Neural cell (in vitro differentiated cells): ENCODE measurements around the gene LRRC8D. TPM values are rescaled to one million over a fixed set of nuclear protein-coding genes. Genes with fewer than 3 reads are reported as not detected.

Experiments used
- H2AFZ ChIP-seq: fragments of 200-600, 300-800 bp; sonication (generic), shearing (Covaris generic); 2 replicates; pipeline ENCODE4 v1.6.0; 2014; ENCODE audit warnings: low read depth, mild to moderate bottlenecking, antibody characterized with exemption, low read length, moderate library complexity
- H3F3A ChIP-seq: fragments of 200-600 bp; shearing (Covaris generic); 2 replicates; pipeline ENCODE4 v1.6.1; 2016; ENCODE audit warnings: mild to moderate bottlenecking, moderate library complexity, mixed read lengths, antibody characterized with exemption, low read length; ENCODE audit not compliant: insufficient read depth, poor library complexity, severe bottlenecking
- H3K27ac ChIP-seq: fragments of 200-600, 300-800 bp; sonication (generic), shearing (Covaris generic); 2 replicates; pipeline ENCODE4 v1.5.1; 2014; ENCODE audit warnings: mild to moderate bottlenecking, low read length, moderate library complexity
- H3K27me3 ChIP-seq: fragments of 300-800, 200-600 bp; sonication (generic), shearing (Covaris generic); 2 replicates; pipeline ENCODE4 v1.6.0; 2014; ENCODE audit warnings: mild to moderate bottlenecking, low read depth, low read length, moderate library complexity; ENCODE audit not compliant: insufficient read depth
- H3K36me3 ChIP-seq: fragments of 300-800, 200-600 bp; sonication (generic), shearing (Covaris generic); 2 replicates; pipeline ENCODE4 v1.5.1; 2014; ENCODE audit warnings: mild to moderate bottlenecking, antibody characterized with exemption, low read length, moderate library complexity; ENCODE audit not compliant: insufficient read depth
- H3K4me2 ChIP-seq: fragments of 300-800, 200-600 bp; sonication (generic), shearing (Covaris generic); 2 replicates; pipeline ENCODE4 v1.6.0; 2014; ENCODE audit warnings: mild to moderate bottlenecking, low read length
- H3K4me3 ChIP-seq: fragments of 300-800, 200-600 bp; sonication (generic), shearing (Covaris generic); 2 replicates; pipeline ENCODE4 v1.5.1; 2014; ENCODE audit warnings: mild to moderate bottlenecking, low read length, moderate library complexity
- H3K79me2 ChIP-seq: fragments of 200-600 bp; shearing (Covaris generic); replicated peaks from 2 replicates; pipeline ENCODE4 v1.6.0; 2014; ENCODE audit warnings: mild to moderate bottlenecking, low read length, moderate library complexity; ENCODE audit not compliant: insufficient read depth
- H3K9ac ChIP-seq: fragments of 300-800, 200-600 bp; sonication (generic), shearing (Covaris generic); 2 replicates; pipeline ENCODE4 v1.6.1; 2016; ENCODE audit warnings: mild to moderate bottlenecking, low read length, mixed read lengths
- H3K9me2 ChIP-seq: fragments of 200-600 bp; shearing (Covaris generic); 2 replicates; pipeline ENCODE4 v1.6.1; 2016; ENCODE audit warnings: mild to moderate bottlenecking, low read length, mixed read lengths; ENCODE audit not compliant: insufficient read depth
- H3K9me3 ChIP-seq: fragments of 200-600, 300-800 bp; sonication (generic), shearing (Covaris generic); 2 replicates; pipeline ENCODE4 v1.6.1; 2016; ENCODE audit warnings: mild to moderate bottlenecking, mixed run types, low read length, moderate library complexity, mixed read lengths
- H4K20me1 ChIP-seq: fragments of 200-600 bp; shearing (Covaris generic); 2 replicates; pipeline ENCODE4 v1.6.1; 2016; ENCODE audit warnings: mild to moderate bottlenecking, mixed run types; ENCODE audit not compliant: insufficient read depth
- CTCF ChIP-seq: fragments of 450-650 bp; IDR thresholded peaks from 2 replicates; pipeline ENCODE4 v1.5.1; 2014; ENCODE audit warnings: antibody characterized with exemption, mild to moderate bottlenecking, moderate library complexity; ENCODE audit not compliant: poor library complexity, severe bottlenecking
- EP300 ChIP-seq: fragments of 450-650 bp; conservative IDR thresholded peaks from 2 replicates; pipeline ENCODE4 v1.6.1; 2014; ENCODE audit warnings: antibody characterized with exemption, mild to moderate bottlenecking, moderate library complexity; ENCODE audit not compliant: poor library complexity, severe bottlenecking
- EZH2 ChIP-seq: fragments of 200-600, 300-800 bp; shearing (Covaris generic), sonication (generic); IDR thresholded peaks from 2 replicates; pipeline ENCODE4 v1.6.1; 2014; ENCODE audit warnings: antibody characterized with exemption, low read length, borderline replicate concordance, mild to moderate bottlenecking; ENCODE audit not compliant: insufficient read depth, poor library complexity, severe bottlenecking
- MXI1 ChIP-seq: fragments of 450-650 bp; conservative IDR thresholded peaks from 2 replicates; pipeline ENCODE4 v1.6.1; 2014; ENCODE audit warnings: antibody characterized with exemption, mild to moderate bottlenecking; ENCODE audit not compliant: poor library complexity, severe bottlenecking
- POLR2AphosphoS5 ChIP-seq: IDR thresholded peaks from 2 replicates; pipeline ENCODE4 v1.6.1; 2012
- RAD21 ChIP-seq: fragments of 450-650 bp; conservative IDR thresholded peaks from 2 replicates; pipeline ENCODE4 v1.6.1; 2014; ENCODE audit warnings: antibody characterized with exemption, mild to moderate bottlenecking, moderate library complexity
- REST ChIP-seq: IDR thresholded peaks from 2 replicates; pipeline ENCODE4 v1.6.1; 2012; ENCODE audit warnings: borderline replicate concordance
- SMC3 ChIP-seq: fragments of 450-650 bp; conservative IDR thresholded peaks from 2 replicates; pipeline ENCODE4 v1.6.1; 2014; ENCODE audit warnings: antibody characterized with exemption, mild to moderate bottlenecking, moderate library complexity; ENCODE audit not compliant: poor library complexity
- TAF1 ChIP-seq: IDR thresholded peaks from 2 replicates; pipeline ENCODE4 v1.6.1; 2012; ENCODE audit warnings: low read depth
- polyA plus RNA-seq: library from polyadenylated mRNA; depleted of rRNA; stranded (reverse); fragments of >200 nt; gene quantifications from 2 replicates; pipeline ENCODE4 v1.2.3, GENCODE V29; 2014

LRRC8D gene
- polyA plus RNA-seq, 1 donor from 2014 or later: 43.7 TPM

DNA sequence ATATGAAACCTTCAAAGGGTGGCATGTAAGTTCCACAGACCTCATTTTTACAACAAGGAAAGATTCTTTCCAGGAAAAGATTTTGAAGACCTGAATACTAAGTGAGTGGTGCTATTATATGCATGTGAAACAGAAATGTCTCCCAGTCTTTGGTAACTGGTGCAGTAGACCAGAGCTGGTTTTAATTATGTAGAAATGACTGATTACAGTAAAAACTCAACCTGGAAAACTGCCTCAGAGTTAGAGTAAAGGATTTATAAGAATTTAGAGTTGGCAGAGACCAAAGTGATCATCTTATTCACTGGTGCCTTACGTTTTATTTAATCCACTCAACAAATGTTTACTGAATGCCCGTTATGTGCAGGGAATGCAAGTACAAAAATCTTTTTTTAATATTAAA lies 30.2 kb upstream of the LRRC8D start:
- H3K36me3 ChIP-seq: no peaks in the 10 kb centered on the region
- no peak overlapping the region for H3K4me2 ChIP-seq
- H3K9ac ChIP-seq: no peak overlapping the region
- H2AFZ ChIP-seq: no peak overlapping the region
- H3F3A ChIP-seq: no peaks in the 10 kb centered on the region
- no peaks in the 10 kb centered on the region for H4K20me1 ChIP-seq
- no peak overlapping the region for H3K4me3 ChIP-seq
- no peak overlapping the region for H3K27ac ChIP-seq
- no peaks in the 10 kb centered on the region for H3K9me2 ChIP-seq
- H3K9me3 ChIP-seq: no peaks in the 10 kb centered on the region
- H3K27me3 ChIP-seq: no peaks in the 10 kb centered on the region
- no peaks in the 10 kb centered on the region for H3K79me2 ChIP-seq
- no peak for TF ChIP-seq EZH2
- TF ChIP-seq EP300: no peak
- TF ChIP-seq RAD21: no peak
- no peak for TF ChIP-seq REST
- TF ChIP-seq SMC3: no peak
- TF ChIP-seq CTCF: no peak
- no peak for TF ChIP-seq TAF1
- TF ChIP-seq POLR2AphosphoS5: no peak
- TF ChIP-seq MXI1: no peak

DNA sequence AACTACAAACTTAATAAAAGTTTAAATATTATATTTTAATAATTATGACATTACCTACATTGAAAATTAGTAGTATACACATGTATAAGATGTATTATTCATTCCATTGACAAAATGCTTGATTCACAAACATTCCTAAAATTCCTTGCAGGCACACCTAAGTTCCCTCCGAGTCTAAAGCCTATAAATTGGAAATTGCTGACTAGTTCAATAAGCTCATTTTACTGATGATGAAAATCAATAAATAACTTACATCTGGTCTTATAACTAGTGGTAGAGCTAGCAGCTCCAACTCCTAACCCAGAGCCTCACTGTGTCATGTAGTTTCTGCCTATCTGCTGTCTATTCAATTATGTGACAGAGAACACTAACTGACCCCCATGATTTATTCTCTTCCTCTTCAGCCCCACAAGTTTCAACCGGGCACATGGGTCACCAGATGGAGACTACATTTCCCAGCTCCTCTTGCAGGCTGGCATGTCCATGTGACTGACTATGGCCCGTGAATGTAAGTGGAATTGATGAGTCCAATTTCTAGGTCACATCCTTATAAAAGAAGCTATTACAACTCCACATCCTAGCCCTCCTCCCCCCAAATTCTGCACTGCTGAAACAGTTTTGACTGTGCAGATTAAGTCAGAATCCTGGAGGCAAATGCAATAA lies 29.6 kb upstream of the LRRC8D start:
- no peaks in the 10 kb centered on the region for H3F3A ChIP-seq
- TF ChIP-seq MXI1 (no peak), REST (no peak), POLR2AphosphoS5 (no peak), EZH2 (no peak), RAD21 (no peak), TAF1 (no peak), SMC3 (no peak), CTCF (no peak), EP300 (no peak)
- H3K27ac ChIP-seq: no peak overlapping the region
- no peak overlapping the region for H3K4me3 ChIP-seq
- H2AFZ ChIP-seq: no peak overlapping the region
- H3K9ac ChIP-seq: no peak overlapping the region
- H3K36me3 ChIP-seq: no peaks in the 10 kb centered on the region
- H3K79me2 ChIP-seq: no peaks in the 10 kb centered on the region
- H3K9me2 ChIP-seq: no peaks in the 10 kb centered on the region
- H3K9me3 ChIP-seq: no peaks in the 10 kb centered on the region
- no peaks in the 10 kb centered on the region for H3K27me3 ChIP-seq
- no peaks in the 10 kb centered on the region for H4K20me1 ChIP-seq
- H3K4me2 ChIP-seq: no peak overlapping the region
